SK-MEL-5 (cell line): ENCODE results near the gene ABCA3. TPM values are rescaled to one million over a fixed set of nuclear protein-coding genes. Genes with fewer than 3 reads are reported as not detected.

ENCODE experiments used
- DNase-seq: peaks from one replicate; pipeline ENCODE4 v3.0.0-alpha.2; 2016; ENCODE audit warnings: low read depth, low spot score
- in situ Hi-C: cut with HindIII; loops from 2 replicates; pipeline ENCODE4 v1.10.0; 2016; ENCODE audit warnings: low sequenced_read_pairs, high pct_unique_total_duplicates, low pct_unique_long_range_greater_than_20kb
- total RNA-seq: library from RNA; depleted of rRNA; stranded (reverse); fragments of >200 nt; shearing (Covaris generic); gene quantifications from 2 replicates; pipeline ENCODE4 v1.2.3, GENCODE V29; 2014

The ABCA3 gene
- total RNA-seq, 1 experiment from 2014 or later, result 0.24 TPM

GRCh38 chr16:2328428-2328827 is 12.1 kb downstream of the ABCA3 start:
- in situ Hi-C loops, result no loop called here
- DNase-seq, result no peak

- in situ Hi-C loops, result no loop called here
- no peak for DNase-seq
Observed at GRCh38 chr16:2326191-2326590, 14.3 kb downstream of the ABCA3 start.

- DNase-seq, result no peak
- in situ Hi-C loops, result no loop called here
Observed at GRCh38 chr16:2325791-2326190, 14.7 kb downstream of the ABCA3 start.

GRCh38 chr16:2325181-2325580 is 15.3 kb downstream of the ABCA3 start:
- no peak for DNase-seq
- in situ Hi-C loops, result no loop called here

GRCh38 chr16:2324296-2324859 is 16.1 kb downstream of the ABCA3 start:
- in situ Hi-C loops, result no loop called here
- DNase-seq, result no peak

- in situ Hi-C loops, result no loop called here
- no peak for DNase-seq
Observed at GRCh38 chr16:2323701-2324100, 16.8 kb downstream of the ABCA3 start.

- in situ Hi-C loops, result no loop called here
- DNase-seq, result no peak
Observed at GRCh38 chr16:2319606-2320005, 20.9 kb downstream of the ABCA3 start.

- no peak for DNase-seq
- in situ Hi-C loops, result no loop called here
Observed at GRCh38 chr16:2317231-2318020, 23.1 kb downstream of the ABCA3 start.

GRCh38 chr16:2308089-2308962 is 32.2 kb downstream of the ABCA3 start:
- in situ Hi-C loops, result no loop called here
- no peak for DNase-seq

GRCh38 chr16:2299915-2300192 is 40.7 kb downstream of the ABCA3 start:
- DNase-seq, result no peak
- in situ Hi-C loops, result no loop called here

GRCh38 chr16:2299121-2299914 is 41.2 kb downstream of the ABCA3 start:
- in situ Hi-C loops, result no loop called here

GRCh38 chr16:2298621-2299020 is 41.9 kb downstream of the ABCA3 start:
- DNase-seq, result no peak
- in situ Hi-C loops, result no loop called here

More at GRCh38 chr16:2299121-2299914, 41.2 kb downstream of the ABCA3 start:
- no peak for DNase-seq

- in situ Hi-C loops, result no loop called here
- no peak for DNase-seq
Observed at GRCh38 chr16:2297506-2297860, 43.0 kb downstream of the ABCA3 start.

GRCh38 chr16:2296661-2297505 is 43.6 kb downstream of the ABCA3 start:
- peak; percentile 82 for DNase-seq
- in situ Hi-C loops, result no loop called here

GRCh38 chr16:2295056-2295798 is 45.3 kb downstream of the ABCA3 start:
- DNase-seq, result no peak
- in situ Hi-C loops, result no loop called here

GRCh38 chr16:2292221-2292620 is 48.3 kb downstream of the ABCA3 start:
- in situ Hi-C loops, result no loop called here
- DNase-seq, result no peak

GRCh38 chr16:2289282-2289681 is 51.2 kb downstream of the ABCA3 start:
- in situ Hi-C loops, result no loop called here
- DNase-seq, result no peak
